Measurements from ENCODE around the gene CPSF2.
"Not testable (repeated sequence)": the region's sequence is repeated elsewhere in the genome, so short reads cannot be mapped to it uniquely, and the experiment has no call there.

CPSF2 gene

DNA sequence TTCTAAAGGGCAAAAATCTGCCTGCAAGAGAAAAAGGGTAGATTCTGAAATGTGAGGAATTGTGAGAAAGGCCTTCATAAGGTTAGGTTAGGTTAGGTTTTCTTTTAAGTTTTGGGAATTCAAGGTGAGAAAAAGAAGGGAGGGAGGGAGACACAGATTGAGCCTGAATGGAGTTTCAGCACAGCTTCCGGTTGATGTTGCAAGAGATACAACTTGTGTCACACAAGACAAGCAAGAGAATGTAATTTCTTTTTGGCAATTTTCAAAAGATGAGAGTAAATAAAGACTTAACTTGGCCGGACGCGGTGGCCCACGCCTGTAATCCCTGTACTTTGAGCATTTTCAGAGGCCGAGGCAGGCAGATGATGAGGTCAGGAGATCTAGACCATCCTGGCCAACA, 63.8 kb downstream of the CPSF2 start:
- H2BK15ac ChIP-seq (replicated peaks; ENCODE audit: low read depth) = no peak overlapping the region
- H3K36me3 ChIP-seq (ENCODE audit: control insufficient read depth, insufficient read depth, low read length) = no peaks in the 10 kb centered on the region
- no peak overlapping the region for H2BK120ac ChIP-seq (ENCODE audit: low read depth, low read length)
- no peaks in the 10 kb centered on the region for H3K79me1 ChIP-seq (ENCODE audit: low read length)
- no peak overlapping the region for H4K5ac ChIP-seq (ENCODE audit: low read length)
- H2AK5ac ChIP-seq (ENCODE audit: low read length) = no peak overlapping the region
- no CpG with 5 or more reads among the region's 6 CpGs for WGBS (ENCODE audit: extremely low coverage, insufficient coverage, low lambda C conversion rate)
- no peak overlapping the region for H3K18ac ChIP-seq (ENCODE audit: low read length)
- H3K56ac ChIP-seq (ENCODE audit: low read length) = no peak overlapping the region
- no peak overlapping the region for H3K23ac ChIP-seq (ENCODE audit: low read length)
- no peak overlapping the region for H3K27ac ChIP-seq (ENCODE audit: low read depth, low read length)
- no peak overlapping the region for H2BK5ac ChIP-seq (ENCODE audit: low read length)
- no peak overlapping the region for H3K4me3 ChIP-seq (ENCODE audit: low read length)
- no peak overlapping the region for H4K8ac ChIP-seq (ENCODE audit: low read depth, low read length)
- H3K79me2 ChIP-seq (ENCODE audit: control insufficient read depth, insufficient read depth, low read length) = no peaks in the 10 kb centered on the region
- H3K27me3 ChIP-seq (ENCODE audit: insufficient read depth, low read length, poor library complexity) = no peaks in the 10 kb centered on the region
- DNase-seq = no peak
- no peak overlapping the region for H3K9ac ChIP-seq (ENCODE audit: low read length)
- no peak overlapping the region for H3K4ac ChIP-seq (ENCODE audit: low read depth, low read length)
- no peak overlapping the region for H3K4me2 ChIP-seq (ENCODE audit: low read length)
- no peaks in the 10 kb centered on the region for H3K4me1 ChIP-seq (ENCODE audit: control insufficient read depth, low read depth, low read length)

DNA sequence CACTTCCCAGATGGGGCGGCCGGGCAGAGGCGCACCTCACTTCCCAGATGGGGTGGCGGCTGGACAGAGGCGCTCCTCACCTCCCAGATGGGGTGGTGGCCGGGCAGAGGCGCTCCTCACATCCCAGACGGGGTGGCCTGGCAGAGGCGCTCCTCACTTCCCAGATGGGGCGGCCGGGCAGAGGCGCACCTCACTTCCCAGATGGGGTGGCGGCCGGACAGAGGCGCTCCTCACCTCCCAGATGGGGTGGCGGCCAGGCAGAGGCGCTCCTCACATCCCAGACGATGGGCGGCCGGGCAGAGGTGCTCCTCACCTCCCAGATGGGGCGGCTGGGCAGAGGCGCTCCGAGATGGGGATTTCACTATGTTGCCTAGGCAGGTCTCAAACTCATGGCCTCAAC, 65.8 kb downstream of the CPSF2 start:
- not testable (repeated sequence) for H3K23ac ChIP-seq (ENCODE audit: low read length); H3K4me3 ChIP-seq (ENCODE audit: low read length); DNase-seq; H3K4ac ChIP-seq (ENCODE audit: low read depth, low read length); H3K27me3 ChIP-seq (ENCODE audit: insufficient read depth, low read length, poor library complexity); H3K4me1 ChIP-seq (ENCODE audit: control insufficient read depth, low read depth, low read length); H3K9ac ChIP-seq (ENCODE audit: low read length); H4K8ac ChIP-seq (ENCODE audit: low read depth, low read length); H3K18ac ChIP-seq (ENCODE audit: low read length); H2BK15ac ChIP-seq (replicated peaks; ENCODE audit: low read depth); H3K27ac ChIP-seq (ENCODE audit: low read depth, low read length); H3K79me2 ChIP-seq (ENCODE audit: control insufficient read depth, insufficient read depth, low read length); H3K36me3 ChIP-seq (ENCODE audit: control insufficient read depth, insufficient read depth, low read length); H2BK5ac ChIP-seq (ENCODE audit: low read length); H3K79me1 ChIP-seq (ENCODE audit: low read length); H3K4me2 ChIP-seq (ENCODE audit: low read length); H3K56ac ChIP-seq (ENCODE audit: low read length); H2AK5ac ChIP-seq (ENCODE audit: low read length); H2BK120ac ChIP-seq (ENCODE audit: low read depth, low read length); H4K5ac ChIP-seq (ENCODE audit: low read length)
- WGBS (ENCODE audit: extremely low coverage, insufficient coverage, low lambda C conversion rate) = no CpG with 5 or more reads among the region's 23 CpGs

DNA sequence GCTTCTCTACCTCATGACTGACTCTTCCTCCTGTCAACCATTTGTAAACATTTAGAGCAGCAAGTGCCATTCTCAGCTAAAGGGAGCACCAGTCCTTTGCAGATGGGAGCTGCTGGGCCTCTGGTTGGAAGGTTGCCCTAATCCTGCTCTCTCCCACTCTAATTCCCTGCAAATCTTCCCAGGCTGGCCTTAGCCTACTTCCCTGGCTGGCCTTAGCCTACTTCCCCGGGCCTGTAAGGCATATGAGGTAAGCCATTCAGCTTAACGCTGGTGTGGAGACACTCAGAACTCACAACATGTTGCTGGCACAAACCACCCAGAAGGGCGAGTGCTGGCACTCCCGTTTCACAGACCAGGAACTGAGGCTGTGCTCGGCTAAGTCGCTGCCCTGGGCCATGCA, 69.0 kb downstream of the CPSF2 start:
- no peaks in the 10 kb centered on the region for H3K79me2 ChIP-seq (ENCODE audit: control insufficient read depth, insufficient read depth, low read length)
- H3K36me3 ChIP-seq (ENCODE audit: control insufficient read depth, insufficient read depth, low read length) = no peaks in the 10 kb centered on the region
- WGBS (ENCODE audit: extremely low coverage, insufficient coverage, low lambda C conversion rate) = no CpG with 5 or more reads among the region's 6 CpGs
- no peak overlapping the region for H3K9ac ChIP-seq (ENCODE audit: low read length)
- no peak overlapping the region for H4K5ac ChIP-seq (ENCODE audit: low read length)
- H3K79me1 ChIP-seq (ENCODE audit: low read length) = no peaks in the 10 kb centered on the region
- H3K18ac ChIP-seq (ENCODE audit: low read length) = no peak overlapping the region
- DNase-seq = no peak
- no peak overlapping the region for H3K4me3 ChIP-seq (ENCODE audit: low read length)
- H2BK5ac ChIP-seq (ENCODE audit: low read length) = no peak overlapping the region
- no peaks in the 10 kb centered on the region for H3K27me3 ChIP-seq (ENCODE audit: insufficient read depth, low read length, poor library complexity)
- H3K4me2 ChIP-seq (ENCODE audit: low read length) = no peak overlapping the region
- H2AK5ac ChIP-seq (ENCODE audit: low read length) = no peak overlapping the region
- no peak overlapping the region for H3K4ac ChIP-seq (ENCODE audit: low read depth, low read length)
- no peak overlapping the region for H3K27ac ChIP-seq (ENCODE audit: low read depth, low read length)
- H2BK15ac ChIP-seq (replicated peaks; ENCODE audit: low read depth) = no peak overlapping the region
- no peak overlapping the region for H4K8ac ChIP-seq (ENCODE audit: low read depth, low read length)
- no peak overlapping the region for H3K56ac ChIP-seq (ENCODE audit: low read length)
- H3K23ac ChIP-seq (ENCODE audit: low read length) = no peak overlapping the region
- H3K4me1 ChIP-seq (ENCODE audit: control insufficient read depth, low read depth, low read length) = no peaks in the 10 kb centered on the region
- H2BK120ac ChIP-seq (ENCODE audit: low read depth, low read length) = no peak overlapping the region

DNA sequence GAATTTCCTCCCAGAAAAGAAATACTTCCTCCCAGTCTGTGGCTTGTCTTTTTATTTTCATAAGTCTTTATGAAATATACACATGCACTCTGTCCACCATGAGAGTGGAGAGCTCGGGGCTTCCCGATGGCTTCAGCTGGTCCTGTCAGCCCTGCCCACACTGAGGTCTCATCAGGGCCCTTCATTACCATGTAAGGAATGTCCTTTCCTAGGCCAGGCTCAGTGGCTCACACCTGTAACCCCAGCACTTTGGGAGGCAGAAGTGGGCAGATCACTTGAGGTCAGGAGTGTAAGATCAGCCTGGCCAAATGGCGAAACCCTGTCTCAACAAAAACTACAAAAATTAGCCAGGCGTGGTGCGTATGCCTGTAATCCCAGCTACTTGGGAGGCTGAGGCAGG, 77.0 kb downstream of the CPSF2 start:
- no peak overlapping the region for H3K18ac ChIP-seq (ENCODE audit: low read length)
- H3K9ac ChIP-seq (ENCODE audit: low read length) = no peak overlapping the region
- no peak overlapping the region for H3K4ac ChIP-seq (ENCODE audit: low read depth, low read length)
- no peak overlapping the region for H3K4me2 ChIP-seq (ENCODE audit: low read length)
- H3K79me2 ChIP-seq (ENCODE audit: control insufficient read depth, insufficient read depth, low read length) = no peaks in the 10 kb centered on the region
- no peaks in the 10 kb centered on the region for H3K36me3 ChIP-seq (ENCODE audit: control insufficient read depth, insufficient read depth, low read length)
- WGBS (ENCODE audit: extremely low coverage, insufficient coverage, low lambda C conversion rate) = no CpG with 5 or more reads among the region's 5 CpGs
- H2BK120ac ChIP-seq (ENCODE audit: low read depth, low read length) = no peak overlapping the region
- no peak overlapping the region for H4K5ac ChIP-seq (ENCODE audit: low read length)
- H3K4me1 ChIP-seq (ENCODE audit: control insufficient read depth, low read depth, low read length) = peaks cover 2% of the 10 kb centered on the region
- no peaks in the 10 kb centered on the region for H3K27me3 ChIP-seq (ENCODE audit: insufficient read depth, low read length, poor library complexity)
- no peak overlapping the region for H2BK15ac ChIP-seq (replicated peaks; ENCODE audit: low read depth)
- no peaks in the 10 kb centered on the region for H3K79me1 ChIP-seq (ENCODE audit: low read length)
- H3K4me3 ChIP-seq (ENCODE audit: low read length) = no peak overlapping the region
- DNase-seq = peak; percentile 18
- H3K23ac ChIP-seq (ENCODE audit: low read length) = no peak overlapping the region
- no peak overlapping the region for H2BK5ac ChIP-seq (ENCODE audit: low read length)
- H3K56ac ChIP-seq (ENCODE audit: low read length) = no peak overlapping the region
- H4K8ac ChIP-seq (ENCODE audit: low read depth, low read length) = no peak overlapping the region
- H2AK5ac ChIP-seq (ENCODE audit: low read length) = no peak overlapping the region
- no peak overlapping the region for H3K27ac ChIP-seq (ENCODE audit: low read depth, low read length)

DNA sequence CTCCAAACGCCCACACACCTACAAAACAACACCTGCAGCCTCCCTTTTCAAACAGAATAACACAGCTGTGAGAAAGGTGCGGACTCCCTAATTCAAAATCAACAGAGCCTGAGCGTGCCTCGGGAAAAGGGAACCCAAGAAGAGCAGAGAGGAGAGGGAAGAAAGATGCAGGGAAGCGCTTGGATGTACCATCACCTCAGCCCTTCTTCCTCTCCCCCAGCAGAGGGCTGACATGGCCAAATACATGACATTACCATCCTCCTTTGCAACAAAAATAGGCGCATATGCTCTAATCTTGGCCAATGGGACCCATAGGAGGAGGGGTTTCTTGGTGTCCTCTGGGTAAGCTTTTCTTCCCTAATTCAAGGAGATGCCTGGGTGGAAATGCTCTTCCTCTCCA, 78.0 kb downstream of the CPSF2 start:
- H3K23ac ChIP-seq (ENCODE audit: low read length) = no peak overlapping the region
- no CpG with 5 or more reads among the region's 6 CpGs for WGBS (ENCODE audit: extremely low coverage, insufficient coverage, low lambda C conversion rate)

DNA sequence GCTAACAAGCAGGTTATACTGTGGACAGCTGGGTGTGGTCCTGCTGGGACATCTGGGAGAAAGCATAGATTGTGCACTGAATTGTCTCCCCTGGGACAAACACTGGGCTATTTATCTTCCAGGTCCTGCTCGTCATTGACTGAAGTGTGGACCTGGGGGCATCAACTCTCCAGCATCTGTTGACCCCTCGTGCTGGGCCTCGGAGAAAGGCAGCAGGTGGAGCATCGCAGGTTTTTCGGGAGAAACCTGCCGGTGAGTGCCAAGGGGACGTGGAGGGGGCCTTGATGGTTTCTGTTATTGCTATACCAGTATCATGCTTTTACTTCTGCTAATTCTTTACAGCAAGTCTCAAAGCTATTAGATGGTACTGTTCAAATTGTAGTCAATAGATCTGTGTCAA, 81.3 kb downstream of the CPSF2 start:
- Histone ChIP-seq H3K4ac (ENCODE audit: low read depth, low read length) (no peak overlapping the region), H3K79me2 (ENCODE audit: control insufficient read depth, insufficient read depth, low read length) (no peaks in the 10 kb centered on the region), H3K9ac (ENCODE audit: low read length) (no peak overlapping the region), H2BK15ac (replicated peaks; ENCODE audit: low read depth) (no peak overlapping the region), H3K36me3 (ENCODE audit: control insufficient read depth, insufficient read depth, low read length) (no peaks in the 10 kb centered on the region), H2AK5ac (ENCODE audit: low read length) (no peak overlapping the region), H3K27ac (ENCODE audit: low read depth, low read length) (no peak overlapping the region), H3K27me3 (ENCODE audit: insufficient read depth, low read length, poor library complexity) (no peaks in the 10 kb centered on the region), H3K18ac (ENCODE audit: low read length) (no peak overlapping the region), H3K56ac (ENCODE audit: low read length) (no peak overlapping the region), H3K79me1 (ENCODE audit: low read length) (no peaks in the 10 kb centered on the region), H3K4me2 (ENCODE audit: low read length) (no peak overlapping the region), H2BK120ac (ENCODE audit: low read depth, low read length) (no peak overlapping the region), H3K4me1 (ENCODE audit: control insufficient read depth, low read depth, low read length) (peaks cover 2% of the 10 kb centered on the region), H3K4me3 (ENCODE audit: low read length) (no peak overlapping the region), H4K8ac (ENCODE audit: low read depth, low read length) (no peak overlapping the region), H3K23ac (ENCODE audit: low read length) (no peak overlapping the region), H4K5ac (ENCODE audit: low read length) (no peak overlapping the region), H2BK5ac (ENCODE audit: low read length) (no peak overlapping the region)
- no peak for DNase-seq
- no CpG with 5 or more reads among the region's 7 CpGs for WGBS (ENCODE audit: extremely low coverage, insufficient coverage, low lambda C conversion rate)

More for the DNA sequence above, 78.0 kb downstream of the CPSF2 start:
- no peak overlapping the region for H3K9ac ChIP-seq (ENCODE audit: low read length)
- H2BK5ac ChIP-seq (ENCODE audit: low read length) = no peak overlapping the region
- no peak overlapping the region for H2BK120ac ChIP-seq (ENCODE audit: low read depth, low read length)
- no peak overlapping the region for H3K27ac ChIP-seq (ENCODE audit: low read depth, low read length)
- H4K8ac ChIP-seq (ENCODE audit: low read depth, low read length) = no peak overlapping the region
- H3K36me3 ChIP-seq (ENCODE audit: control insufficient read depth, insufficient read depth, low read length) = no peaks in the 10 kb centered on the region
- no peak overlapping the region for H4K5ac ChIP-seq (ENCODE audit: low read length)
- H2AK5ac ChIP-seq (ENCODE audit: low read length) = no peak overlapping the region
- no peaks in the 10 kb centered on the region for H3K79me2 ChIP-seq (ENCODE audit: control insufficient read depth, insufficient read depth, low read length)
- no peak overlapping the region for H3K4ac ChIP-seq (ENCODE audit: low read depth, low read length)
- H3K4me3 ChIP-seq (ENCODE audit: low read length) = no peak overlapping the region
- no peaks in the 10 kb centered on the region for H3K27me3 ChIP-seq (ENCODE audit: insufficient read depth, low read length, poor library complexity)
- H2BK15ac ChIP-seq (replicated peaks; ENCODE audit: low read depth) = no peak overlapping the region
- peak overlapping the region; percentile 13 for H3K4me2 ChIP-seq (ENCODE audit: low read length)
- H3K4me1 ChIP-seq (ENCODE audit: control insufficient read depth, low read depth, low read length) = peaks cover 2% of the 10 kb centered on the region
- no peak overlapping the region for H3K18ac ChIP-seq (ENCODE audit: low read length)
- H3K79me1 ChIP-seq (ENCODE audit: low read length) = no peaks in the 10 kb centered on the region
- no peak overlapping the region for H3K56ac ChIP-seq (ENCODE audit: low read length)
- DNase-seq = peak; percentile 57

Data from mesendoderm (in vitro differentiated cells).